Central memory CD8-positive, alpha-beta T cell (primary cell): ENCODE results near the gene TSKS.

Source experiments
- ATAC-seq: fragments of 150-1000 bp; cut with Tn5 transposase; replicated peaks from 2 replicates; pipeline ENCODE4 v1.10.0; 2022; ENCODE audit warnings: mild to moderate bottlenecking, moderate FRiP score, moderate number of reproducible peaks; ENCODE audit not compliant: poor library complexity, severe bottlenecking; ENCODE audit errors: extremely low read depth
- DNase-seq, 2 donors: peaks; one replicate each; pipeline ENCODE4 v3.0.0; 2021; ENCODE audit warnings: low spot score in 2 of 2
- H3K27ac Mint-ChIP-seq: one replicate; pipeline ENCODE4 v1.8.0; 2022; ENCODE audit warnings: low read depth, mild to moderate bottlenecking, moderate library complexity, mixed read lengths
- H3K27me3 Mint-ChIP-seq: one replicate; pipeline ENCODE4 v1.8.0; 2022; ENCODE audit warnings: mixed read lengths
- H3K36me3 Mint-ChIP-seq: one replicate; pipeline ENCODE4 v1.8.0; 2022; ENCODE audit warnings: mild to moderate bottlenecking, moderate library complexity, mixed read lengths; ENCODE audit not compliant: insufficient read depth
- H3K4me1 Mint-ChIP-seq: one replicate; pipeline ENCODE4 v1.8.0; 2022; ENCODE audit warnings: mixed read lengths
- H3K4me3 Mint-ChIP-seq: one replicate; pipeline ENCODE4 v1.8.0; 2022; ENCODE audit warnings: mild to moderate bottlenecking, moderate library complexity, mixed read lengths
- H3K9me3 Mint-ChIP-seq: one replicate; pipeline ENCODE4 v1.8.0; 2022; ENCODE audit warnings: mixed read lengths

The TSKS gene

DNA sequence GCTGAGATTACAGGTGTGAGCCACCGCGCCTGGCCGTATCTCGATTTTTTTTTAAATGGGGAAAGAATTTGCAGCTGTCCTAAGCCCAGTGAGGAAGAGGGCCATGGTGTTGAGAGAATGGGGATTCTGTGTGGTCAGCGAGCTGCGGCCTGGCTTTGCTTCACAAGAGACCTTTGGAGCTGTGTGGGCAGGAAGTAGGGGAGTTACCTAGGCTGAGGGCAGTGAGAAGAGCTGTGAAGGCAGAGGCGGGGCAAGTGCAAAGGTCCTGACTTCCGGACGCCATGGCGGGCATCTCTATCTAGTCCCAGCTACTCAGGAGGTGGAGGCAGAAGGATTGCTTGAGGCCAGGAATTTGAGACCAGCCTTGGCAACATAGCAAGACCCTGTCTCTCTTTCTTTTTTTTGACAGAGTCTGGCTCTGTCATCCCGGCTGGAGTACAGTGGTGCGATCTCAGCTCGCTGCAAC is 8.6 kb upstream of the TSKS start:
- DNase-seq (no peak), ATAC-seq (no peak)
- Mint-ChIP-seq H3K36me3 (peaks cover 10% of the 10 kb centered on the region), H3K27me3 (no peaks in the 10 kb centered on the region), H3K27ac (no peak overlapping the region), H3K4me1 (peaks cover 49% of the 10 kb centered on the region), H3K4me3 (no peak overlapping the region), H3K9me3 (no peaks in the 10 kb centered on the region)

DNA sequence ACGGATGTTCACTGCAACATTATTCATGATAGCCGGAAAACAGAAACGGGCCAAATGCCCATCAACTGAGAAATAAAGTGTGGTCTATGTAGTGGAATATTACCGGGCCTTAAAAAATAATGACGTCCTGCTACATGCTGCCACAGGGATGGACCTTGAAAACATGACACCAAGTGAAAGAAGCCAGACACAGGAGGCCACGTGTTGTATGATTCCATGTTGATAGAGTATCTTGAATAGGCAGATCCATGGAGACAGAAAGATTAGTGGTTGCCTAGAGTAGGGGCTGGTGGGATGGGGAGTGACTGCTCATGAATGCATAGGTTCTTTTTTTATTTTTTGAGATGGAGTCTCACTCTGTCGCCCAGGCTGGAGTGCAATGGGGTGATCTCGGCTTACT is 7.4 kb upstream of the TSKS start:
- Mint-ChIP-seq H3K27ac (no peak overlapping the region), H3K9me3 (no peaks in the 10 kb centered on the region), H3K36me3 (peaks cover 13% of the 10 kb centered on the region), H3K4me1 (peaks cover 50% of the 10 kb centered on the region), H3K27me3 (no peaks in the 10 kb centered on the region), H3K4me3 (no peak overlapping the region)
- ATAC-seq (no peak), DNase-seq (no peak)

DNA sequence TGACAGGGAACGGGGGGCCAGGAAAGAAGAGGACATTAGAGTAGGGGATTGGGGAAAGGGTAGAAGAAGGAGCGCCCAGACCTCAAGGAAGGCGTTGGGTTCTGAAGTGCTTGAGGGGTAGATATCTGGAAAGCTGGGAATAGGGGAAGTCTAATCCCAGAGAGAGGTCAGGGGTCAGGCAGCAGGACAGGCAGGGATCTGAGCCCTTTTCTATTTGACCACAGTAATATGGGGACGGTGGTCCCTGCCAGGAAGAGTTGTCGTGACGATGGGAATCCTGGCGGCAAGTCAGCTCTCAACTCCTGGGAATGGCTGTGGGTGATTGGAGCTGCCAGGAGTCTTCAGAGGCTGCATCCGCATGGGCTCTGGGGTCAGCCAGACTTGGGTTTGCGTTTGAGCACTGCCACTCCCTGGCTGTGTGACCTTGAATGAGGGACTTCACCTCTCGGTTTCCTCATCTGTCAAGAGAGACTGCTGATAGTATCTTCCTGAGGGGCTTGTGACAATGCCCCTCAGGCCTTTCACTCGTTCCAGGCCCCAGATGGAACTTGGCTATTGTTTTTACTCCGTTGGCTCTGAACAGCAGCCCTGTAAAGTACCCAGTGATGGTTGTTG is 5.0 kb upstream of the TSKS start:
- Mint-ChIP-seq H3K27me3 (no peaks in the 10 kb centered on the region), H3K9me3 (no peaks in the 10 kb centered on the region), H3K4me3 (peak overlapping the region; percentile 77), H3K36me3 (peaks cover 13% of the 10 kb centered on the region), H3K27ac (peak overlapping the region; percentile 90), H3K4me1 (peaks cover 42% of the 10 kb centered on the region)
- DNase-seq (no peak), ATAC-seq (no peak)

DNA sequence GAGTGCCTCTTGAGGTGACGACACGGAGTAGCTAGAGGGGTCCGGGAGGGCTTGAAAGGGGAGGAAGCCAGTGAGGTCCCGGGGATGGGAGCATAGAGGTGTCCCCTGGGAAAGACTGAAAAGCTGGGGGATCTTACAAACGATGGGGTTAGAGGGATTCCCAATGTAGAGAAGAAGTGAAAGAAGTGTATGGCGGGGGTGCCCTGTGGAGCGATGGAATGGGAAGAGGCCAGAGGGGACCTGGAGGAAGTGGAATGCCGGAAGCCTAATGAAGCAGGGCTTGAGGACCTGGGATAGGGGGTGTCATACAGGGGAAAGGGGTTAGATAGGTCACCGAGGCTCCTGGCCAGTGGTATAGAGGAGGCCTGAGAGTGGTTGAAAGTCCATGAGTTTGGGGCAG is 4.3 kb upstream of the TSKS start:
- Mint-ChIP-seq H3K36me3 (peaks cover 12% of the 10 kb centered on the region), H3K4me3 (peak overlapping the region; percentile 77), H3K27ac (peak overlapping the region; percentile 90), H3K4me1 (peaks cover 37% of the 10 kb centered on the region), H3K9me3 (no peaks in the 10 kb centered on the region), H3K27me3 (no peaks in the 10 kb centered on the region)
- ATAC-seq: no peak
- DNase-seq: no peak

DNA sequence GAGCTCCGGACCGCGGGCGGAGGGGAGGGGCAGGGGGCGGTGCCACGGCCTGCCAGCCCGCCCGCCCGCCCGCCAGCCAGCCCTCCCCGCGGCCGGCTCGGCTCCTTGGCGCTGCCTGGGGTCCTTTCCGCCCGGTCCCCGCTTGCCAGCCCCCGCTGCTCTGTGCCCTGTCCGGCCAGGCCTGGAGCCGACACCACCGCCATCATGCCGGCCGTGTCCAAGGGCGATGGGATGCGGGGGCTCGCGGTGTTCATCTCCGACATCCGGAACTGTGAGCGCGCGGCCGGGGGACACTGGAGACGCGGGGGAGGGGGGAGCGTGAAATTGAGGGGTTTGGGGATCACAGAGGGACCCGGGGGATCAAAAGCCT is 3.8 kb upstream of the TSKS start, which contains the start of gene AP2A1:
Gene AP2A1, plus strand, starts transcription at position 72 of the 370 bp plus-strand sequence. Its CDS starts 133 bp downstream, at position 205.
- no peaks in the 10 kb centered on the region for H3K27me3 Mint-ChIP-seq
- peaks cover 37% of the 10 kb centered on the region for H3K4me1 Mint-ChIP-seq
- peak within 1 kb of the TSS; percentile 90 for H3K27ac Mint-ChIP-seq
- DNase-seq: no peak
- no peaks in the 10 kb centered on the region for H3K9me3 Mint-ChIP-seq
- peaks cover 12% of the 10 kb centered on the region for H3K36me3 Mint-ChIP-seq
- H3K4me3 Mint-ChIP-seq: peak within 1 kb of the TSS; percentile 77
- ATAC-seq: no peak

DNA sequence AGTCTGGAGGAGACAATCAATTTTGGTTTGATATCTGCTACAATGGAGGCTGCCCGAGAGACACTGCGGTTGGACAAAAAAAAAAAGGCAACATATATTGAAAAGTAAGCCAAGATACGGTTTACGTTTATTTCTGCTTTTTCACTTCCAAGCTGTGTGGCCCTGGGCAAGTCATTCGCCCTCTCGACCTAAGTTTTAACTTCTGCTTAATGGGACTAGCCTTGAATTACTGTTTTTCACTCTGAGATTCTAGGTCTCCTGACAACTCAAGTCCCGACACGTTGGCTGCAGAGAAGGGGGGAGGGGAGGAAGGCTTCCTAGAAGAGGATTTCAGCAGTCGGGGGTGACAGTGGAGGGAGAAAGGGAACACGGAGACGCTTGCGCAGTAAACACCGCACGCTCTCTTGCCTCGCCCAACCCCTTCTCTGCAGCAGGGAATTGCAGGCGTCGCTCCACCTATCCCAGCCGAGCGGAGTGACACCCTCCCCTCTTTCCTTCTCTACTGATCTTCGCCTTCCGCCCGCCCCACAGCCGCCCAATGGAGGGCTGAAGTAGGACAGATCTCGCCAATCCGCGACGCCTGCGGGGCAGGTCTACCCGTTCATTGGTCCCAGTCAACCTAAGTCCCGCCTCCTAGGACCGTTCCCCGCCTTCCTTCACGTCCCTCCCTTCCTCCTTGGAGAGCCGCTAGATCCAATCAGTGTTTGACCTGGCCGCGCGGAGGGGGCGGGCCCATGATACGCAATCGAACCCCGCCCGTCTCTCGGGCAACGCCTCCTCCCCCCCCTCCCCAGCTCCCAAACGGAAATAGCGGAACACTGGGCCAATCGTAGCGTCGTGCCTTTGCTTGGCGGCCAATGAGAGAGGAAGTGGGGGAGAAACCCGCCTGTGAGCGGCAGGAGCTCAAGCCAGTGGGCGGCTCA is 3.2 kb upstream of the TSKS start:
- H3K4me1 Mint-ChIP-seq: peaks cover 31% of the 10 kb centered on the region
- H3K27ac Mint-ChIP-seq: peak overlapping the region; percentile 90
- peaks cover 8% of the 10 kb centered on the region for H3K36me3 Mint-ChIP-seq
- H3K4me3 Mint-ChIP-seq: peak overlapping the region; percentile 77
- DNase-seq (peak; percentile 93 to 99), ATAC-seq (peak; percentile 92)
- H3K27me3 Mint-ChIP-seq: no peaks in the 10 kb centered on the region
- H3K9me3 Mint-ChIP-seq: no peaks in the 10 kb centered on the region

DNA sequence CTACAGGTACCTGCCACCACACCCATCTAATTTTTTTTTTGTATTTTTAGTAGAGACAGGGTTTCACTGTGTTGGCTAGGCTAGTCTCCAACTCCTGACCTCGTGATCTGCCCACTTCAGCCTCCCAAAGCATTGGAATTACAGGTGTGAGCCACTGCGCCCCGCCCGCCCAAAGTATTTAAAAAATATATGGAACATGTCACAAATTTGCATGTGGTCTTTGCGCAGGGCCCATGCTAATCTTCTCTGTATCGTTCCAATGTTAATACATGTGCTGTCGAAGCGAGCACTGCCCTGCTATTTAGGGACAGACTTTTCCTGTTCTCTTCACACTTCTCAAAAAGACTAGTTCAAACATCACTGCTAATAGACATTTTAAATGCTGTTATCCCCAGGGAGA is 1.2 kb upstream of the TSKS start:
- Mint-ChIP-seq H3K4me1 (peaks cover 29% of the 10 kb centered on the region), H3K27me3 (no peaks in the 10 kb centered on the region), H3K9me3 (no peaks in the 10 kb centered on the region), H3K36me3 (peaks cover 8% of the 10 kb centered on the region), H3K27ac (no peak overlapping the region), H3K4me3 (no peak overlapping the region)
- DNase-seq (no peak), ATAC-seq (no peak)

DNA sequence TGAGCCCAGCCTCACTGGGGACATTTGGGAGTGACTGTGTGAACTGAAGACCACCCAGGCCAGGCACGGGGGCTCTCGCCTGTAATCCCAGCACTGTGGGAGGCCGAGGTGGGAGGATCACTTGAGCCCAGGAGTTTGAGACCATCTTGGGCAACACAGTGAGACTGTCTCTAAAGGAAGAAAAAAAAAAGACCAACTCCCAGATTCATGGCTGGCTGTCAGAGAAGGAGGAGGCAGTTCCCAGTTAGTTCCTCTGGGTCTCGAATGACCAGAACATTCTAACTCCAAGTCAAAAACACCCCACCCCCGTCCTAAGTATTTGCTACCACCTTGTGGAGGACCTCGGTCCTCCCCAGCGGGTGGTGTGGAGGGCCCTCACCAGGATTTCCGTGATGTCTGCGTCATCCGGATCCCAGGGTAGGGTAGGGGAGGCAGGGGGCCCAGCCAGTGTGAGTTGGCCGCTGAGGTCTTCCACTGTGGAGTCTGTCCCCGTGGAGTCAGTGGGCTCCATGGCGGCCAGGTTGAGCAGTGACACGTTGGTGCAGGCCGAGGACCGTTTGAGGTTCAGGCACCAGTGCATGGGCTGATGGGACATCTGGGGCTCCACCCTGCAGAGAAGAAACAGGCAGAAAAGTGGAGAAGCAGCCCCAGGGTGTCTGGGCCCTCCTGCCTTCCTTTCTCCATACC is 1.3 kb downstream of the TSKS start:
- no peak for ATAC-seq
- Mint-ChIP-seq H3K4me3 (no peak overlapping the region), H3K4me1 (peaks cover 8% of the 10 kb centered on the region), H3K9me3 (no peaks in the 10 kb centered on the region), H3K27me3 (no peaks in the 10 kb centered on the region), H3K36me3 (peaks cover 4% of the 10 kb centered on the region), H3K27ac (no peak overlapping the region)
- no peak for DNase-seq

DNA sequence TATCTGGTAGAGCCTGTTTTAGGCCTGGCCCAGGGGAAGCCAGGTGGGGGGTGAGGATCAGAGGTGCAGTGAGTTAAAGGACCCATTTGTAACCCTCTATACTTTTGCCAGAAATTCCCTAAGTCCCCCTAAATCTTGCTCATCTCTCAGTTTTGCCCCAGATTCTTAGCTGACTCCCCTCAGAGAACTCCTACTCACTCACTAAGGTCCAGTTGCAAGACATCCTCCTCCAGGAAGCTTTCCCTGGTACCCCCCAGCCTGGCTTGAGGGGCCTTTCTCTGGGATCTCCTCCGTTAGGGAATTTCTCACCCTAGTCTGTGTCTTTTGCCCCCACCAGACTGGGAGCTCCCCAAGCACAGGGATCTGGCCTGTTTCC is 1.9 kb downstream of the TSKS start:
- no peak overlapping the region for H3K4me3 Mint-ChIP-seq
- H3K9me3 Mint-ChIP-seq: no peaks in the 10 kb centered on the region
- DNase-seq (no peak), ATAC-seq (no peak)
- peaks cover 4% of the 10 kb centered on the region for H3K4me1 Mint-ChIP-seq
- H3K36me3 Mint-ChIP-seq: no peaks in the 10 kb centered on the region
- no peaks in the 10 kb centered on the region for H3K27me3 Mint-ChIP-seq
- H3K27ac Mint-ChIP-seq: no peak overlapping the region

DNA sequence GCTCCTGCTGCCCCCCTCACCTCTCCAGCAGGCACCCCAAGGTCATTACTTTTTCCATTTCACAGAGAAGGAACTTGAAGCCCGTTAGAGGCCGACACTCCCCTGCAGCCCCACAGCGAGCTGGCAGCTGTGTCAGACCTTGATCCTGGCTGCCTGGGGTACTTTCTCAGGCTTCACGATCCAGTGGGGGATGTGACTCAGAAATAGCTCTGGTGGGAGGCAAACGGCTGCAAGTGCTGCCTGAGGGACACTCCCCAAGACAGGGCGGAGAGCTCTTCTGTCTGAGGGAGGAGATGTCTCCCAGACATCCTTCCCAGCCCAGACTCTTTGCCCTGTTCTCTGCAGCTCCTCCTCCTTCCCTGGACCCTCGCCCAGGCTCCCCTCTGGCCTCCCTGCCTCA is 4.8 kb downstream of the TSKS start:
- no peak for DNase-seq
- Mint-ChIP-seq H3K9me3 (no peaks in the 10 kb centered on the region), H3K27ac (no peak overlapping the region), H3K4me3 (no peak overlapping the region), H3K4me1 (no peaks in the 10 kb centered on the region), H3K36me3 (no peaks in the 10 kb centered on the region), H3K27me3 (no peaks in the 10 kb centered on the region)
- ATAC-seq: no peak

DNA sequence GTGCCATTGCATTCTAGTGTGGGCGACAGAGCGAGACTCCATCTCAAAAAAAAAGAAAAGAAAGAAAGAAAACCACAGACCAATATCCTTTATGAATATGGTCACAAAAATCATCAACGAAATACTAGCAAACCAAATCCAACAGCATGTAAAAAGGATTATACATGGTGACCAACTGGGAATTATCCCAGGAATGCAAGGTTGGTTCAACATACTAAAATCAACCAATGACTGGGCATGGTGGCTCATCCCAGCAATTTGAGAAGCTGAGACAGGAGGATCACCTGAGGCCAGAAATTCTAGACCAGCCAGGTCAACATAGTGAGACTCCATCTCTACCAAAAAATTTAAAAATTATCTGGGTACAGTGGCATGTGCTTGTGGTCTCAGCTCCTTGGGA is 7.2 kb downstream of the TSKS start:
- Mint-ChIP-seq H3K4me1 (no peaks in the 10 kb centered on the region), H3K36me3 (no peaks in the 10 kb centered on the region), H3K4me3 (no peak overlapping the region), H3K27ac (no peak overlapping the region), H3K9me3 (no peaks in the 10 kb centered on the region), H3K27me3 (no peaks in the 10 kb centered on the region)
- DNase-seq (no peak), ATAC-seq (no peak)

DNA sequence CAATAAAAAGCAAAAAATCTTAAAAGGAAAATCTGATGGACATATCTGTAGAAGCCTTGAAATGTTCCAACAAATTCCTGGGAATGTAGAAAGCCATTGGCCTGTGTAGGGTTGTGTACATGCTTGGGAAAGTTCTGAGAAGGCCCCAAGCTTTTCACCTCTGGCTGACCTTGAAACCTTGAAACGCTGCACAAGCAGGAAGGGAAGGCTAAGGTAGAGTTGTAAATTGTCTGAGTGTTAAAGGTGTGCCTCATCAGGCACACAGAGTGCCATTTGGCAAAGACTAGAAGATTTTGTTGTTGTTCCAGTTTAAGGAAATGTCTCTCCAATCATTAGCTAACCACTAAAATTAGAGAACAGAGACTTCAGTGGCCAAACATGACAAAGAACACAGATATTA is 10.4 kb downstream of the TSKS start:
- no peaks in the 10 kb centered on the region for H3K27me3 Mint-ChIP-seq
- no peak overlapping the region for H3K4me3 Mint-ChIP-seq
- H3K4me1 Mint-ChIP-seq: no peaks in the 10 kb centered on the region
- no peaks in the 10 kb centered on the region for H3K36me3 Mint-ChIP-seq
- DNase-seq (no peak), ATAC-seq (no peak)
- H3K27ac Mint-ChIP-seq: no peak overlapping the region
- no peaks in the 10 kb centered on the region for H3K9me3 Mint-ChIP-seq
